GM13977 (cell line): ENCODE measurements around the gene MS4A1.
"Not testable (repeated sequence)": the region's sequence is repeated elsewhere in the genome, so short reads cannot be mapped to it uniquely, and the experiment has no call there.

Experiments
- DNase-seq: peaks from one replicate; pipeline ENCODE4 v3.0.0; 2012; ENCODE audit warnings: low spot score
- in situ Hi-C: fragments of 300-500 bp; cut with MboI; formaldehyde crosslinking; loops from one replicate; pipeline ENCODE4 v1.12.0; 2022; ENCODE audit warnings: low sequenced_read_pairs, low pct_unique_long_range_greater_than_20kb, mixed read lengths, inconsistent platforms; ENCODE audit not compliant: unreplicated experiment
- TF ChIP-seq, protein P1 (sequence below): IDR thresholded peaks from 2 replicates; pipeline ENCODE4 v1.5.1; 2012; ENCODE audit warnings: mild to moderate bottlenecking, control low read depth; ENCODE audit not compliant: insufficient read depth; ENCODE audit errors: extremely low read depth, missing control alignments

Gene MS4A1

GRCh38 chr11:60498399-60498798 lies 42.8 kb downstream of the MS4A1 start:
- no peak for DNase-seq
- TF ChIP-seq, protein P1, sequence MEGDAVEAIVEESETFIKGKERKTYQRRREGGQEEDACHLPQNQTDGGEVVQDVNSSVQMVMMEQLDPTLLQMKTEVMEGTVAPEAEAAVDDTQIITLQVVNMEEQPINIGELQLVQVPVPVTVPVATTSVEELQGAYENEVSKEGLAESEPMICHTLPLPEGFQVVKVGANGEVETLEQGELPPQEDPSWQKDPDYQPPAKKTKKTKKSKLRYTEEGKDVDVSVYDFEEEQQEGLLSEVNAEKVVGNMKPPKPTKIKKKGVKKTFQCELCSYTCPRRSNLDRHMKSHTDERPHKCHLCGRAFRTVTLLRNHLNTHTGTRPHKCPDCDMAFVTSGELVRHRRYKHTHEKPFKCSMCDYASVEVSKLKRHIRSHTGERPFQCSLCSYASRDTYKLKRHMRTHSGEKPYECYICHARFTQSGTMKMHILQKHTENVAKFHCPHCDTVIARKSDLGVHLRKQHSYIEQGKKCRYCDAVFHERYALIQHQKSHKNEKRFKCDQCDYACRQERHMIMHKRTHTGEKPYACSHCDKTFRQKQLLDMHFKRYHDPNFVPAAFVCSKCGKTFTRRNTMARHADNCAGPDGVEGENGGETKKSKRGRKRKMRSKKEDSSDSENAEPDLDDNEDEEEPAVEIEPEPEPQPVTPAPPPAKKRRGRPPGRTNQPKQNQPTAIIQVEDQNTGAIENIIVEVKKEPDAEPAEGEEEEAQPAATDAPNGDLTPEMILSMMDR = no peak
- in situ Hi-C loops = loop anchor here (10.0 to 25.0 kb wide), 2 partner anchors 116 to 686 kb away; partner anchors contain the start of gene MRPL16

GRCh38 chr11:60498853-60499252 lies 43.2 kb downstream of the MS4A1 start:
- no peak for DNase-seq
- TF ChIP-seq, protein P1 = no peak
- in situ Hi-C loops = loop anchor here (10.0 to 25.0 kb wide), 2 partner anchors 116 to 687 kb away; partner anchors contain the start of gene MRPL16

- TF ChIP-seq, protein P1 = no peak
- in situ Hi-C loops = no loop called here
These were observed 44.7 kb downstream of the MS4A1 start for GRCh38 chr11:60500276-60500910.

DNA sequence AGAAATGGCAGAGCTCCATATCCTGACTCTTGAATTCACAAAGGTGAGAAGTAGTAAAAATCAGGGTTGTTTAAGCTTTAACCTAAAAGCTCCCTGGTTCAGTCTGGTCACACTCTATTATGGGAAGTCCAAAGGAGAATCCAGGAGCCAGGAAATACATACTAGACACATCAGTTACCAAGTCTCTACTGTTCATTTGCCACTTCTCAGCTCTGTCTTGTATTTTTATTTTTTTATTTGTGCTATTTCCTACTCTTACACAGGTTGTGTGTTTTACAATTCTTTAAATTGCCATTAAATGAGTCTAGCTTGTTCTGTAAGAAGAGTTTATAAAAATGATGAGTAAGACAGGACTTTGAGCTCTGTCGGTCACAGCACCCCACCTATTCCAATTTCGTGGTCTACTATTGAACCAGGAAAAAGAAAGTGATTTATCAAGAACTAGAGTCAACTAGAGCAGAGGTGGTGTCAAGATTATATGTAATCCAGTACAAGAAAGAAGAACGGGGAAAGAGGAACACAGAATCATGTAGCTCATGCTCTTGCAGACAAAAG lies 46.7 kb downstream of the MS4A1 start:
- TF ChIP-seq, protein P1 = no peak
- DNase-seq = no peak
- in situ Hi-C loops = no loop called here

More at GRCh38 chr11:60500276-60500910, 44.7 kb downstream of the MS4A1 start:
- no peak for DNase-seq

DNA sequence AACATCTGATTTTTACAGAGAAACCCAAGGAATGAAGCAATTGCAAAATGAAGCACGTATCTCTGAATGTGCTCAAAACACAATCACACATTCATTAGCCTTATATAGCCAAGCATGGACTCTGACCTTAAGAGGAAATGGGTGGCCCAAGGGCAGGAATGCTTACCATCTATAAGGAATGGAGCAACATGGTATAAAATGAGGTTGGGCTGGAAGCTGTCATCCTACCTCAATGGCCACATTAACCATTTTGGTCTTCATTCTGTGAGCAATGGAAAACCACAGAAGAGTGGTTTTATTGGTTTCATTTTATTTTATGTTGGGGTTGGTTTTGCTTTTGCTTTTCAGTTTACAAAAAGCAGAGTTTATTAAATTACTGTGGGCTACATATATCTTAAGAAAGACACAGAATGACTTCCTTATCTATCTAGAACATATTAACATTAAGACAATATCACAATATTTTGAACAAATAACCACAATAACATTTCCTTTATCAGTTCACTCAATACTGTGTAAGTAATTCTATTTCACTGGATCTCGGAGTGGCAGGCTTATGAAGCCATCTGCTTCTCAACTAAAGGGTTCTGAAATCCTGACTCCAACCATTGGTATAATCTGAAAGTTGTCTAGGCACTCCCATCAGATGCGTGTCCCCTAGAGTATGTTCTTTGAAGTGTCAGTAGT lies 48.7 kb downstream of the MS4A1 start:
- in situ Hi-C loops = no loop called here
- TF ChIP-seq, protein P1 = no peak
- DNase-seq = no peak

DNA sequence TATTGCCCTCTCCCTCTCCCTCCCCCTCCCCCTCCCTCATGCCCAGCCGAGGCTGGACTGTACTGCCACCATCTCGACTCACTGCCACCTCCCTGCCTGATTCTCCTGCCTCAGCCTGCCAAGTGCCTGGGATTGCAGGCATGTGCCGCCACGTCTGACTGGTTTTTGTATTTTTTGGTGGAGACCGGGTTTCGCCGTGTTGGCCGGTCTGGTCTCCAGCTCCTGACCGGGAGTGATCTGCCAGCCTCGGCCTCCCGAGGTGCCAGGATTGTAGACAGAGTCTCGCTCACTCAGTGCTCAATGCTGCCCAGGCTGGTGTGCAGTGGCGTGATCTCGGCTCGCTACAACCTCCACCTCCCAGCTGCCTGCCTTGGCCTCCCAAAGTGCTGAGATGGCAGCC lies 54.0 kb downstream of the MS4A1 start:
- in situ Hi-C loops = not testable (repeated sequence)

GRCh38 chr11:60510209-60510608 lies 54.6 kb downstream of the MS4A1 start:
- in situ Hi-C loops, DNase-seq: not testable (repeated sequence)

More for the DNA sequence above, 54.0 kb downstream of the MS4A1 start:
- not testable (repeated sequence) for DNase-seq
